ENCODE measurements around the gene IYD.
"Not testable (repeated sequence)": the region's sequence is repeated elsewhere in the genome, so short reads cannot be mapped to it uniquely, and the experiment has no call there.

IYD gene

GRCh38 chr6:150361876-150362275 lies 6.9 kb upstream of the IYD start:
- no peak for FAIRE-seq
- no peak for DNase-seq (ENCODE audit: insufficient read length, low spot score)
- no peak for TF ChIP-seq POLR2A (IDR thresholded peaks at IDR 0.05; ENCODE audit: low read depth, low read length)

GRCh38 chr6:150363733-150364132 lies 5.1 kb upstream of the IYD start:
- DNase-seq (ENCODE audit: insufficient read length, low spot score) (no peak), FAIRE-seq (no peak)
- TF ChIP-seq POLR2A (IDR thresholded peaks at IDR 0.05; ENCODE audit: low read depth, low read length), result no peak

- no peak for FAIRE-seq
- TF ChIP-seq POLR2A (IDR thresholded peaks at IDR 0.05; ENCODE audit: low read depth, low read length), result no peak
- DNase-seq (ENCODE audit: insufficient read length, low spot score), result no peak
These were observed 2.6 kb upstream of the IYD start for GRCh38 chr6:150366118-150366778.

GRCh38 chr6:150369408-150369807 lies 596 bp downstream of the IYD start:
- no peak for TF ChIP-seq POLR2A (IDR thresholded peaks at IDR 0.05; ENCODE audit: low read depth, low read length)
- FAIRE-seq, result no peak
- DNase-seq (ENCODE audit: insufficient read length, low spot score), result no peak

- TF ChIP-seq POLR2A (IDR thresholded peaks at IDR 0.05; ENCODE audit: low read depth, low read length), result no peak
- no peak for FAIRE-seq
These were observed 1.3 kb downstream of the IYD start for GRCh38 chr6:150370112-150370511.

GRCh38 chr6:150371356-150371755 lies 2.5 kb downstream of the IYD start:
- no peak for TF ChIP-seq POLR2A (IDR thresholded peaks at IDR 0.05; ENCODE audit: low read depth, low read length)
- DNase-seq (ENCODE audit: insufficient read length, low spot score) (no peak), FAIRE-seq (no peak)

More at GRCh38 chr6:150370112-150370511, 1.3 kb downstream of the IYD start:
- DNase-seq (ENCODE audit: insufficient read length, low spot score), result no peak

- TF ChIP-seq POLR2A (IDR thresholded peaks at IDR 0.05; ENCODE audit: low read depth, low read length), result no peak
- DNase-seq (ENCODE audit: insufficient read length, low spot score), result no peak
- FAIRE-seq, result no peak
These were observed 3.2 kb downstream of the IYD start for GRCh38 chr6:150372051-150372450.

GRCh38 chr6:150373260-150373701 lies 4.5 kb downstream of the IYD start:
- DNase-seq (ENCODE audit: insufficient read length, low spot score) (no peak), FAIRE-seq (no peak)
- TF ChIP-seq POLR2A (IDR thresholded peaks at IDR 0.05; ENCODE audit: low read depth, low read length), result no peak

- not testable (repeated sequence) for DNase-seq (ENCODE audit: insufficient read length, low spot score); FAIRE-seq
These were observed 5.5 kb downstream of the IYD start for GRCh38 chr6:150374346-150374745.

- DNase-seq (ENCODE audit: insufficient read length, low spot score), result no peak
- no peak for TF ChIP-seq POLR2A (IDR thresholded peaks at IDR 0.05; ENCODE audit: low read depth, low read length)
- FAIRE-seq, result no peak
These were observed 8.5 kb downstream of the IYD start for GRCh38 chr6:150377211-150377781.

- DNase-seq (ENCODE audit: insufficient read length, low spot score), result no peak
- FAIRE-seq, result no peak
- no peak for TF ChIP-seq POLR2A (IDR thresholded peaks at IDR 0.05; ENCODE audit: low read depth, low read length)
These were observed 11.4 kb downstream of the IYD start for GRCh38 chr6:150380256-150380655.

- DNase-seq (ENCODE audit: insufficient read length, low spot score), result no peak
- no peak for TF ChIP-seq POLR2A (IDR thresholded peaks at IDR 0.05; ENCODE audit: low read depth, low read length)
- FAIRE-seq, result no peak
These were observed 13.4 kb downstream of the IYD start for GRCh38 chr6:150382171-150382570.

- DNase-seq (ENCODE audit: insufficient read length, low spot score), result no peak
- TF ChIP-seq POLR2A (IDR thresholded peaks at IDR 0.05; ENCODE audit: low read depth, low read length), result no peak
- FAIRE-seq, result no peak
These were observed 22.6 kb downstream of the IYD start for GRCh38 chr6:150391414-150391813.

GRCh38 chr6:150391890-150392289 lies 23.1 kb downstream of the IYD start:
- TF ChIP-seq POLR2A (IDR thresholded peaks at IDR 0.05; ENCODE audit: low read depth, low read length), result no peak
- FAIRE-seq (no peak), DNase-seq (ENCODE audit: insufficient read length, low spot score) (no peak)

- DNase-seq (ENCODE audit: insufficient read length, low spot score) (no peak), FAIRE-seq (no peak)
- TF ChIP-seq POLR2A (IDR thresholded peaks at IDR 0.05; ENCODE audit: low read depth, low read length), result no peak
These were observed 23.8 kb downstream of the IYD start for GRCh38 chr6:150392452-150393220.
